ENCODE measurements around the gene SIAH3. TPM values are rescaled to one million over a fixed set of nuclear protein-coding genes. Genes with fewer than 3 reads are reported as not detected.
A peak's percentile ranks its signal among the peaks of the same experiment; 100 is the strongest.

The SIAH3 gene
- polyA plus RNA-seq, 1 donor from 2014 or later: not detected

DNA sequence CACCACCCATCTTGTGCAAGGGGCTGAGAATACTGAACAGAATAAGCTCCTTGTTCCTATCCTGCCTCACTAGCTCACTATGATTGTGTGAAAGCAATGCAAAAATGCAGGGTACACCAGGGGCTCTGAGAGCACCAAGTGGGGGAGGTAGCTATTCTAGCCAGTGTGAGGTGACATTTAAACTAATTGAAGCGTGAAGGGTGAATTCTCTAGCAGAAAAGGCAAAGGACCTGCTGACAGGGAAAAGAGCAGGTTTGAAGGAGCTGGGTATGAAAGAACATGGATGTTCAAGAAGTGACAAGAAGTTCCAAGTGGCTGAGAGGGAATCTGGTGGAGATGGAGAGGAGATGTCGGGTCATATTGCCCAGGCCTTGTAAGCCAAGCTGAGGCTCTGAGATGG is 64.2 kb downstream of the SIAH3 start:
- H3K4me3 Mint-ChIP-seq: no peak overlapping the region
- H3K9me3 Mint-ChIP-seq: no peaks in the 10 kb centered on the region
- peaks cover 0 to 2% (median under 1%) of the 10 kb centered on the region in 3 donors for H3K4me1 Mint-ChIP-seq
- H3K27me3 Mint-ChIP-seq: peaks cover 4% of the 10 kb centered on the region
- peaks cover 2% of the 10 kb centered on the region for H3K36me3 Mint-ChIP-seq
- H3K27ac Mint-ChIP-seq: no peak overlapping the region

- peaks cover 3% of the 10 kb centered on the region for H3K36me3 Mint-ChIP-seq
- H3K27ac Mint-ChIP-seq: no peak overlapping the region
- no peaks in the 10 kb centered on the region for H3K9me3 Mint-ChIP-seq
- H3K27me3 Mint-ChIP-seq: peaks cover 2% of the 10 kb centered on the region
- H3K4me1 Mint-ChIP-seq: peaks cover 0 to 8% (median 6%) of the 10 kb centered on the region in 3 donors
- H3K4me3 Mint-ChIP-seq: no peak overlapping the region
Observed at GRCh38 chr13:45786293-45786920, 65.1 kb downstream of the SIAH3 start.

GRCh38 chr13:45784755-45785675 is 66.5 kb downstream of the SIAH3 start:
- peaks cover 3% of the 10 kb centered on the region for H3K36me3 Mint-ChIP-seq
- no peak overlapping the region for H3K4me3 Mint-ChIP-seq
- no peak overlapping the region for H3K27ac Mint-ChIP-seq

GRCh38 chr13:45783346-45784043 is 68.1 kb downstream of the SIAH3 start:
- H3K4me1 Mint-ChIP-seq: peaks cover 0 to 8% (median 6%) of the 10 kb centered on the region in 3 donors

More at GRCh38 chr13:45784755-45785675, 66.5 kb downstream of the SIAH3 start:
- Mint-ChIP-seq H3K9me3 (no peaks in the 10 kb centered on the region), H3K4me1 (peaks cover 0 to 8% (median 6%) of the 10 kb centered on the region in 3 donors), H3K27me3 (peaks cover 2% of the 10 kb centered on the region)

GRCh38 chr13:45782327-45783045 is 69.1 kb downstream of the SIAH3 start:
- peaks cover 0 to 8% (median 6%) of the 10 kb centered on the region in 3 donors for H3K4me1 Mint-ChIP-seq
- no peak overlapping the region for H3K27ac Mint-ChIP-seq
- no peak overlapping the region for H3K4me3 Mint-ChIP-seq
- no peaks in the 10 kb centered on the region for H3K9me3 Mint-ChIP-seq
- peaks cover 4% of the 10 kb centered on the region for H3K27me3 Mint-ChIP-seq
- H3K36me3 Mint-ChIP-seq: peaks cover 1% of the 10 kb centered on the region

More at GRCh38 chr13:45783346-45784043, 68.1 kb downstream of the SIAH3 start:
- no peak overlapping the region for H3K4me3 Mint-ChIP-seq
- H3K27ac Mint-ChIP-seq: no peak overlapping the region
- H3K9me3 Mint-ChIP-seq: no peaks in the 10 kb centered on the region
- H3K27me3 Mint-ChIP-seq: peaks cover 2% of the 10 kb centered on the region
- peaks cover 1% of the 10 kb centered on the region for H3K36me3 Mint-ChIP-seq

- peaks cover 5% of the 10 kb centered on the region for H3K27me3 Mint-ChIP-seq
- no peaks in the 10 kb centered on the region for H3K9me3 Mint-ChIP-seq
- peaks cover 1% of the 10 kb centered on the region for H3K36me3 Mint-ChIP-seq
- no peak overlapping the region for H3K27ac Mint-ChIP-seq
- peaks cover 0 to 8% (median 6%) of the 10 kb centered on the region in 3 donors for H3K4me1 Mint-ChIP-seq
- peak overlapping the region in 1 of 4 donors; percentile 39 for H3K4me3 Mint-ChIP-seq
Observed at GRCh38 chr13:45781553-45782326, 69.8 kb downstream of the SIAH3 start.

DNA sequence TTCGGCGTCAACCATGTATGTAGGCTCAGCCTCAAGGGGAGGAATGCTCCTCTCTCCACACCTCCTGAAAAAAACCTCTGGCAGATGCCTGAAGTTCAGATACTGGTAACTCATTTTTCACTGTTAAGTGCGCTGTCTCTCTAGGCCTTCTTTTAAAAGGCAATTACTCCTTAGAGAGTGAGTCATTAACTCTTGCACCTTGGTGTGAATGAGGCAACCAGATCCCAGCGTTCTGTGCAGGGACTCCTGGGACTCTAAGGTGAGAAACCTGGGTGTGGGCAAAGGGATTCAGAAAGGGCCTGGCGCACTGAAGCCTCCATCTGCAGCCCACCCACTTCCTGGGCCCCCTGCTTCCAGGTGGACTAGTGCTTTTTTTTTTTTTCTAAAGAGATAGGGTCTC is 71.7 kb downstream of the SIAH3 start:
- Mint-ChIP-seq H3K4me1 (peaks cover 0 to 8% (median 6%) of the 10 kb centered on the region in 3 donors), H3K9me3 (no peaks in the 10 kb centered on the region), H3K27ac (no peak overlapping the region), H3K4me3 (no peak overlapping the region), H3K36me3 (peaks cover 1% of the 10 kb centered on the region), H3K27me3 (peaks cover 10% of the 10 kb centered on the region)

- H3K27me3 Mint-ChIP-seq: peaks cover 12% of the 10 kb centered on the region
- no peak overlapping the region for H3K27ac Mint-ChIP-seq
- peaks cover 0 to 8% (median 6%) of the 10 kb centered on the region in 3 donors for H3K4me1 Mint-ChIP-seq
- no peak overlapping the region for H3K4me3 Mint-ChIP-seq
- peaks cover 1% of the 10 kb centered on the region for H3K36me3 Mint-ChIP-seq
- no peaks in the 10 kb centered on the region for H3K9me3 Mint-ChIP-seq
Observed at GRCh38 chr13:45778882-45779281, 72.7 kb downstream of the SIAH3 start.

GRCh38 chr13:45776748-45777147 is 74.8 kb downstream of the SIAH3 start:
- no peak overlapping the region for H3K27ac Mint-ChIP-seq
- H3K36me3 Mint-ChIP-seq: no peaks in the 10 kb centered on the region
- no peaks in the 10 kb centered on the region for H3K9me3 Mint-ChIP-seq
- no peak overlapping the region for H3K4me3 Mint-ChIP-seq
- H3K27me3 Mint-ChIP-seq: peaks cover 10% of the 10 kb centered on the region
- H3K4me1 Mint-ChIP-seq: peaks cover 0 to under 1% (median 0%) of the 10 kb centered on the region in 3 donors

DNA sequence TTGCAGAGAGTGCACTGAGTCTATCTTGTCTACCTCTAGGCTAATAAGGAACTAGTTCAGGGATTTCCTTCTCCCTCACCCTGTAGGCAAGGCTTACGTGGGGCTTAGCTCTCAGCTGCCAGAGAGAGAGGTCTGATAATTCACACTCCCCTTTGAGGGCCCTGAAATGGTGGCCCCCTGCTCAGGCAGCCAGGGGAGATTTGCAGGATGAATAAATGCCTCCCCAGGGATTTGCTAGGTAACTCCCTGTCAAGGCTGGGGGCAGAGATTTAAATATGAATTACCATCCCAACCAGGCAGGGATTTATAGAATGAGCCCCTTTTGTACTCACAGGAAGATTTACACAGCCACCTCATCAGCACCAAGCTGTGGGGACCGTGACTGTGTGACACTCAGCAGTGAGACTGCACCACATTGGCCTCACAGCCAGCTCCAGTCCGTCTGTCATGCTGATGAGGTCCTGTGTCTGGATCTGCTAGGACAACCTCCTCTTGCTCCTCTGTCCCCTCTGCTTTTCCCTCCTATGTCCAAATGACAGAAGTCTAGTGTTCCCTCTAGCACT is 76.1 kb downstream of the SIAH3 start:
- H3K9me3 Mint-ChIP-seq: peaks cover 0 to 5% (median 0%) of the 10 kb centered on the region in 3 donors
- H3K36me3 Mint-ChIP-seq: no peaks in the 10 kb centered on the region
- H3K4me1 Mint-ChIP-seq: no peaks in the 10 kb centered on the region
- peaks cover 10% of the 10 kb centered on the region for H3K27me3 Mint-ChIP-seq
- no peak overlapping the region for H3K4me3 Mint-ChIP-seq
- peak overlapping the region in 1 of 3 donors; percentile 0 for H3K27ac Mint-ChIP-seq

DNA sequence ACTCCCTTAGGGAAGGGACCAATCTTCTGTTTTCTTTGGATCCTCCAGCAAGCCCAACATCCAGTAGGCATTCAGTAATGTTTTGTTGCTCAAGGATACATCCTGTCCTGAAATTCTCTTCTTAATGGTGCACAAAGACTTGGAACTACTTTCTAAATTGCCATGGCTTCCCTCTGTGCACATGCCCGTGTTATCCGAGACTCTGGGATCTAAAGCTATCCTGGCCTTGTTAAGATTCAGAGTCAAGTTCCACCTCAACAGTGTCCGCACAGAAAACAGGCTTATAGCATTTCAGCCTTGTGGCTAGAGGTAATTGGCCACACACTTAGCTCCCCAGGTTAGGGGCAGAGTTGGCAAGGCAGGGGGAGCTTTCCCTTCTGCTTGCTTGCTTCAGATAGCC is 77.6 kb downstream of the SIAH3 start:
- Mint-ChIP-seq H3K27ac (no peak overlapping the region), H3K36me3 (no peaks in the 10 kb centered on the region), H3K9me3 (peaks cover 0 to 5% (median 0%) of the 10 kb centered on the region in 3 donors), H3K4me3 (no peak overlapping the region), H3K27me3 (peaks cover 13% of the 10 kb centered on the region), H3K4me1 (no peaks in the 10 kb centered on the region)

- H3K27me3 Mint-ChIP-seq: peaks cover 11% of the 10 kb centered on the region
- no peak overlapping the region for H3K27ac Mint-ChIP-seq
- no peaks in the 10 kb centered on the region for H3K4me1 Mint-ChIP-seq
- H3K4me3 Mint-ChIP-seq: no peak overlapping the region
- H3K9me3 Mint-ChIP-seq: peaks cover 0 to 5% (median 0%) of the 10 kb centered on the region in 3 donors
- no peaks in the 10 kb centered on the region for H3K36me3 Mint-ChIP-seq
Observed at GRCh38 chr13:45773236-45773635, 78.3 kb downstream of the SIAH3 start.

DNA sequence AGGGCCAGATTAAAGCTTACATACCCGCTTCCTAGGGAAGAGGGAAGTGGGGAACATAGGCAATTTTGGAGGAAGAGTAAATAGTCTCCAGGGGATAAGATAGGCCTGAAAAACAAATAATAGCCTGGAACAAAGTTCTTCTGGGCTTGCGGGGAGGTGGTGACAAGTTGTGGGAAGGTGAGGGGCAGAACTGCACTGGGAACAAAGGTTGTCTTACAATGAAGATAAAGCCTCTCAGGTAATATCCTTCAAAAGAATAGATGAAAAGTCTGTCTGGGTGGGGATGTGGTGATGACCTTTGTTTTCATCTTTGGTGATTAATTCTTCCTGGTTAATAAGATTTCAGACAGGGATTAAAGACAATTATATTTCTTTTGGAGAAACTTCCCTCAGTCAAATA is 80.7 kb downstream of the SIAH3 start:
- no peak overlapping the region for H3K4me3 Mint-ChIP-seq
- no peaks in the 10 kb centered on the region for H3K4me1 Mint-ChIP-seq
- H3K27ac Mint-ChIP-seq: no peak overlapping the region
- peaks cover 0 to 5% (median 0%) of the 10 kb centered on the region in 3 donors for H3K9me3 Mint-ChIP-seq
- peaks cover 7% of the 10 kb centered on the region for H3K27me3 Mint-ChIP-seq
- H3K36me3 Mint-ChIP-seq: no peaks in the 10 kb centered on the region

Data from IgD-negative memory B cell (primary cell).